GM10847 (cell line): ENCODE data around the gene HBZ.

Experiments
- POLR2A ChIP-seq: IDR thresholded peaks from 2 replicates; pipeline ENCODE4 v1.6.1; 2011; ENCODE audit not compliant: insufficient read length; ENCODE audit errors: extremely low read depth

Gene HBZ

GRCh38 chr16:189604-190186, 37.3 kb downstream of the HBZ start:
- no peak for TF ChIP-seq POLR2A

GRCh38 chr16:191831-192230, 39.4 kb downstream of the HBZ start:
- TF ChIP-seq POLR2A = no peak

GRCh38 chr16:192686-193085, 40.2 kb downstream of the HBZ start:
- no peak for TF ChIP-seq POLR2A

GRCh38 chr16:193441-193840, 41.0 kb downstream of the HBZ start:
- TF ChIP-seq POLR2A = no peak

GRCh38 chr16:194516-194915, 42.1 kb downstream of the HBZ start:
- TF ChIP-seq POLR2A = no peak

GRCh38 chr16:200388-200787, 47.9 kb downstream of the HBZ start:
- TF ChIP-seq POLR2A = no peak

- no peak for TF ChIP-seq POLR2A
Observed at GRCh38 chr16:203246-203645, 50.8 kb downstream of the HBZ start.
